HG03378 (cell line): Measurements from ENCODE around the gene HAUS8.

ENCODE experiments used
- ATAC-seq: cut with Tn5 transposase; IDR thresholded peaks from one replicate; pipeline ENCODE4 v1.9.1; 2021; ENCODE audit warnings: mild to moderate bottlenecking, moderate library complexity; ENCODE audit not compliant: unreplicated experiment

HAUS8 gene

DNA sequence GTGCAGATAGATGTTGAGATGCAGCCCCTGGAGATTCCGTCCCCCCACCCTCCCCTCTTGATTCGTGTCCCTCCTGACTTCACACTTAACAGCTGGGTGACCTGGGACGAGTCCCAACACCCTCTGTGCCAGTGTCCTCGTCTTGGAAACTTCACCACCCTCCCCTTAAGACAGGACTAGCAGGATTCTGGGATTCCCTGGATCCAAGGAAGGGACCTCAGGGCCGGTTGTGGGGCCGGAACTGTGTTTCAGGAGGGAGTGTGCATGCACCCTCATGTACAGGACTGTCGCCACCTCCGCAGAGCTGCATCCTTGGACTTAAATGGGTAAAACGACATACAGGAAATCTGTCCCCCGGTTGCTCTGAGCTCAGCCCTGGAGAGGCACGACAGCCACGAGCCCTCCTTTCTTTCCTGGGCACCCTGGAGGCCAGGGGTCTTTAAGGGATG, 1.3 kb upstream of the HAUS8 start:
- ATAC-seq = no peak

DNA sequence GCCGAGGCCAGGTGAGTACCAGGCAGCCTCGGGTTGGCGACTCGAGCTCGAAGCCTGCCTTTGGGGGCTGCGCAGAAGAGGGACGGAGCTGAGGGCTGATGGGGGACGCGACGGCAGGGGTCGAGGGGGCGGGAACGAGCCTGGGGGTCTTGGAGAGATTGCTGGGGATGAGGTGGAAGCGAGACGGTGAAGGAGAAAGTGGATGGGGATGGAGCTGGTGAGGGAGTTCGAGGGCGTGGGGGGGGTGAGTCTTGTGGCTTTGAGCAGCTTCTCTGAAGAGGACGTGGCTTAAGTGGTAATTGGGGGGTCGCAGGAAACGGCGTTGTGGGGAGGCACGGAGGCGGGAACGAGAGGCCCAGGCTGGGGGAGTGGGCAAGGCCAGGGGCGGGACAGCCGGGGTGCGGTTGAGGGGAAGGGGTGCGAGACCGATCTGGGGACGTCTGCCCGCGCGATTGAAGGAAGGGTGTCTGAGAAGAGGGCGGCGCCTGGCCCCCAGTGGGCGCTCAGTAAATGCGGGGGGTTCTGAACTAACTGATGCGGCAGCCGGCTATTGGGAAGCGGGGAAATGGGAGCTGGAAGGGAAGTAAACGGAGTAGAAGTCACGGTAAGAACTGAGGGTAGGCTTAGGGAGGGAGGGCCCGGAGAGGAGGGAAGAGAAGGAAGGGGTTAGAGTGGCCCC, 751 bp upstream of the HAUS8 start:
- ATAC-seq = no peak

DNA sequence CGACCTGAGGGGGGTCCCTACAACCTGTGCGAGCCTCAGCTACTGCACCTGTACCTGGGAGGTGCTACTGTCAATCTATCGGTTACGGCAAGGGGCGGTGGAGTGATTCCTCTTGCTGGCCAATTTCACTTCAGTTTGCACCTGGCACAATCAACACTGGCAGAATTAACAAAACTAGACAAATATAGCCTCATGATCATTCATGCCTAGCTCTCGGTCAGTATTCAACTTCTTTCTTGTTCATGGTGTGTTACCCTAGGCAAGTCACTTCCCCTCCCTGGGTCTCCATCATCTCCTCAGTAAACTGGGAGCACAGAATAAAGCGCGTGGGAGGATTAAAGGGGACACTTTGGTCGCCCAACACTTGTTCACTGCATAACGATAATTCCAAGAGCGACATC, 618 bp downstream of the HAUS8 start:
- ATAC-seq = peak; percentile 11

DNA sequence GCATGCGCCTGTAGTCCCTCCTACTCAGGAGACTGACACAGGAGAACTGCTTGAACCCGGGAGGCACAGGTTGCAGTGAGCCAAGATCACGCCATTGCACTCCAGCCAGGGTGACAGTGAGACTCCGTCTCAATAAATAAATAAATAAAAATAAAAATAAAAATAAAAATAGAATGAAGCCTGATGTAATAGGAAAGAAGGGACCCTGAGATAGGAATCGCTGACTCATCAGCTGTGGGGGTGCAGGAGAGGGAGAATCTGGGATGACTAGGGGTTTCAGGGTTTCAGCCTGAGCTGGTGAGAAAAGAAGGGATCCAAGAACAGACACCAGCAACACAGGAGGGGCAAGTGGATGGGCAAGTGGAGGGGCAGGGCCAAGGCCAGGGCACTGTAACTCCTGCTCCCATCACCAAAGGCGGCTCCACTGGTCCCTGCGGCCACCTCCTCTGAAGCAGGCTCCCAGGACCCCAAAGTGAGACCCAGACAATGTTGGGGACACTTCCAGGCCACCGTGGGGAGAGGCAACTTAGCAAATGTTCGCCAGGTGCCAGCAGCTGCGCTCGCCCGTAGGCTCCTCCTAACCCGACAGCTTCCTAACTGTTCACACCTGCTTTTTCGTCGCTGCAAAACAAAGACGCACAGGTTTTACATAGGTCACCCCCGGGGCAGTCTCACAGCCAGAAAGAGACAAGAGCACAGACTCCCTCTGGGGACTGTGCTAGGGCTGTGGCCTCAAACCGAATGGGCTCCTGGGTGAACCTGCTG, 1.2 kb downstream of the HAUS8 start:
- ATAC-seq = peak; percentile 16

DNA sequence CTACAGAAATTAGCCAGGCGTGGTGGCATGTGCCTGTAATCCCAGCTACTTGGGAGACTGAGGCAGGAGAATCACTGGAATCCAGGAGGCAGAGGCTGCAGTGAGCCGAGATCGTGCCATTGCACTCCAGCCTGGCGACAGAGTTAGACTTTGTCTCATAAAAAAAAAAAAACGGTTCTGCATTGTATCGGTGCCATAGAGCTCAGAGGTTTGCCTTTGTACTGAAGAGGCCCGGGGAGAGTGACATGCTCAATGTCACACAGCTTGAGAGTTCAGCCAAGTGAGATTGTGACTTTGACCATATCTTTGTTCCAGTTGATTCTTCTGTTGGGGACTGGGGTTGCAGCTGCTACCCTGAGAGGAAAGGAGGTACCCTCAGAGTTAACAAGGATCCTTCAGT, 4.3 kb downstream of the HAUS8 start:
- ATAC-seq = no peak

DNA sequence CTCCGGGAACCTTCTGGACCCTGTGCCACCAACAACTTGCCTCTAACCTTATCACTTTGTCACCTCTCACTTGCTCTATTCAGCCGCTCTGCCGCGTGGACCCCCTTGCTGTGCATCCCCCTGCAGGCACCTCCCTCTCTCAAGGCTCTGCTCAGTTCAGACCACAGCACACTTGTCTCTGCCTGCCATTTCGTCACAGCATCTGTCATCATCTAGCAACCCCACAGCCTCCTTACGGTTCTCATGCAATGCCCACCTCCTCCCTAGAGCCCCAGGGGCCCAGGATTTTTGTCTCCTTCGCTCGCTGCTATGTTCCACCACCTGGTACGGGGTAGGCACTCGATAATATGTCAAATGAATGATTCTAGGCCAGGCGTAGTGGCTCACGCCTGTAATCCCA, 4.8 kb downstream of the HAUS8 start:
- no peak for ATAC-seq

DNA sequence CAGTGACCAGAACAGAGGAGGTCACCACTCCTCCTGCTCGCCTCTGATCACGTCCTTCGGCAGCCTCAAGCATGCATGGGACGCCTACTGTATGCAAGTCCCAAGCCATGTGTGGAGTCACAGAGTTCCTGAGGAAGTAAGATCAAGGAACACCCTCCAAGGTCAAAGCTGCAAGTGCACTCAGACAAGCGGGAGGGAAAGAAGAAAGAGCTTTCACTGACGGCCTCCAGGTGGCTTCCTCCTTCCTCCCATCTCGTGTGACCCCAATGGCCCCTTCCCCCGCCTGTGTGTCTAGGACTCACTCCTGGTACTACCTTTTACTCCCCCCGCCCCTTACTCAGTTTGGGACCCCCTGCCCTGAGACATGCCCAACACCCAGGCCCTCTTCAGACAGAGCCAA, 6.1 kb downstream of the HAUS8 start:
- ATAC-seq = no peak

DNA sequence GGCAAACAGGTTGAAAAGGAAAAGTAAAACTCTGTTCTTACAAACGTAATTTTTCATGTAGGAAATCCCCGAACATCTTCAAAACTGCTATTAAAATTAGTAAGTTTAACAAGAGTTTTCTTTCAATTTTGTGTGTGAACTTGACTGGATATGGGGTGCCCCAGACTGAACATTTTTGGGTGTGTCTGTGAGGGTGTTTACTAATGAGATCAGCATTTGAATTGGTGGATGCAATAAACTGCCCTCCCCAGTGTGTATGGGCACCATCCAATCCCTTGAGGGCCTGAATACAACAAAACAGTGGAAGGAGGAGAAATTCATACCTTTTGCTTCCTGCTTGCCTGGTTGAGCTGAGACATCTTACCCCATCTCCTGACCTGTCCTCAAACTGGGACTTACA, 11.8 kb downstream of the HAUS8 start:
- ATAC-seq = no peak

DNA sequence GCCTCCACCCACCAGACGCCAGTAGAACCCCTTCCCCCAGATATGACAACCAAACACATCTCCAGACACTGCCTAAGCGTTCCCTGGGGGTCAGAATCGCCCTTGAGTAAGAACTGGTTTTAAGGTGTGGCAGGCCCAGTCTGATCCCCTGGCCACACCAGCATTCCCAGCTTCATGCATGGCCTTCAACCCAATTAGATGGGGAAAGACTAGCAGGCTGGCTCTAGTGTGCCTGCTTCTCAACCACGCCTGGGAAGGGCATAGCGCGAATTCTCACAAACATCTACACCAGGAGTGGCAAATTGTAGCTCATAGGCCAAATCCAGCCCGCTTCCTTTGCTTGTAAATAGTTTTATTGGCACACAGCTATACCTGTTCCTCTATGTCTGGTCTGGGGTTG, 13.6 kb downstream of the HAUS8 start:
- ATAC-seq = no peak

DNA sequence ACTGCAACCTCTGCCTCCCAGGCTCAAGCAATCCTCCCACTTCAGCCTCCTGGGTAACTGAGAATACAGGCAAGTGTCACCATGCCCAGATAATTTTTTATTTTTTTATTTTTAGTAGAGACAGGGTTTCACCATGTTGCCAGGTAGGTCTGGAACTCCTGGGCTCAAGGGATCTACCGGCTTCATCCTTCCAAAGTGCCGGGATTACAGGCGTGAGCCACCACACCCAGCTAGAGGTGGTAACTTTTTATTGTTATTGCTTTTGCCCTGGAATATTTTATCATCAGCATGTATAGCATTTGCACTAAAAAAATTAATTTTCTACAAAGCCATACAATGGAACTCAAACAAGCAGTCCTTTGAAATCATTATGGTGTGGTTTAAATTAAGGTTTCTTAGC, 14.0 kb downstream of the HAUS8 start:
- ATAC-seq = no peak

DNA sequence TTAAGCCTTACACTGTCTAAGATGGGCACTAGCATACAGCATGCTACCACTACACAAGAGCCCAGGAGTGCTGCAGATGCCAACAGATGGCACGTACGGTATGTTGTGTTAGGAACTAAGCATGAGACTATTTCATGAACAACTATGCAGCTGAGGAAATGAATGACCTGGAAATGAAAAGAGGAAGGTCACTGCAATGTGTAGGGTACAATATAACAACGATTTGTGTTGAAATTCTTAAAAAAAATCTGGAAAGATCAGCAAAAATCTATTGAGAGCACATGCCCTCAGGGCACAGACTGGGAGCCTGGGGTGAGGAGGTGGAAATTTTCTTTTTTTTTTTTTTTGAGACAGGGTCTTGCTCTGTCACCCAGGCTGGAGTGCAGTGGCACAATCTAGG, 14.4 kb downstream of the HAUS8 start:
- no peak for ATAC-seq

DNA sequence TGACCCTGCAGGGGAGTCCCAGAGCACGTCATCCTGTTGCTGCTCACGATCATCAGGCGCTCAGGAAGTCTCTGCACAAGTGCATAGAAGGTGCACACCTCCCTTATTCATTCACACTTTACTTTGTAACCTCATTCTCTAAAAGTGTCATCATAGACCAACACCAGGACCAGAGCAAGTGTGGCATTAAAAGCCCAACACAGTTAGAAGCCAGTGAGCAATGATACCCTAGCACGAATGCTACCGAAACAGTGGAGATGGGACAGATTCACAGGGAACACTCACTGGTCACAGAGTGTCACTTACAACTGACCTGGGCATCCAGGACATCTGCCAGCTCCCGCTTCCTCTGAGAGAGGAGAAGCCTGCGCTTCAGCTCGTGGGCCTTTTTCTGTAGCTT, 17.0 kb downstream of the HAUS8 start:
- ATAC-seq = no peak

DNA sequence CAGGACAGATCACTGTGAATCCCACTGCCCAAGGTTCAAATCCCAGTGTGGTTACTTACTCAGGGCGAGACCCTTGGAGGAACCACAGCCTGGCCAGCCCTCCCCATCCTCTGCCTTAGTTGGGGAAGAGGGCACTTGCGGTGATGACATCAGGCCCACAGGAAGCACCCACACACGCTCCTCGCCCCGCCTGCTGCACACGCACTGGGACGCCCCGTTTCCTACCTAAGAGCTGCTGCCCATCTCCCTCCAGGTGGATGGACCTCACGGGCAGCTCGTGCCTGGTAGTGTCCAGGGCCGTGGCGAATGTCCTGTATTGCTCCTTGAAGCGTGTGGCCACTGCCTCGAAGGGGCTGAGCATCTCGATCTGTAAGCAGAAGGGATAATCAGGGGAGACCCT, 19.6 kb downstream of the HAUS8 start:
- no peak for ATAC-seq

DNA sequence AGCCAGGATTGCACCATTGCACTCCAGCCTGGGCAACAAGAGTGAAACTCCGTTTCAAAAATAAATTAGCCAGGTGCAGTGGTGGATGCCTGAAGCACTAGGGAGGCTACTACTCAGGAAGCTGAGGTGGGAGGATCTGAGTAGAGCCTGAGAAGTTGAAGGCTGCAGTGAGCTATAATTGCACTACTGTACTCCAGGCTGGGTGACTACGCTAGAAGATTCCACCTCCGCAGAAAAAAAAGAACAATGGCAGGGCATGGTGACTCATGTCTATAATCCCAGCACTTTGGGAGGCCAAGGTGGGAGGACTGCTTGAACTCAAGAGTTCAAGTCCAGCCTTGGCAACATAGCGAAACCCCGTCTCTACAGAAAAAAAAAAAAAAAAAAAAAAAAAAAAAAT, 20.5 kb downstream of the HAUS8 start:
- ATAC-seq = no peak

DNA sequence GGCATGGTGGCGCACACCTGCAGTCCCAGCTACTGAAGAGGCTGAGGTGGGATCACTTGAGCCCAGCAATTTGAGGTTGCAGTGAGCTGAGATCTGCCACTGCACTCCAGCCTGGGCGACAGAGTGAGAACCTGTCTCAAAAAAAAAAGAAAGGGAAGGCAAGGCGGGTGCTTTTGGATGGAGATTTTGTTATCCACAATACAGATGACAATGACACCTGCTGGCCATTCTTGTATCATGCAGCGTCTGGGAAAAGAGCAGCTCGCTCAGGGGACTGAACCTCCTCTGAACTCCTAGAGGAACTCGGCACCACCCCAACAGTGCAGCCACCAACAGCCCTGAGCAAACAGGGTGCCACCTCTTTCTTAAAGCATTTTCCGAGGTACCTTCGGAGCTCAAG, 22.8 kb downstream of the HAUS8 start:
- ATAC-seq = no peak

DNA sequence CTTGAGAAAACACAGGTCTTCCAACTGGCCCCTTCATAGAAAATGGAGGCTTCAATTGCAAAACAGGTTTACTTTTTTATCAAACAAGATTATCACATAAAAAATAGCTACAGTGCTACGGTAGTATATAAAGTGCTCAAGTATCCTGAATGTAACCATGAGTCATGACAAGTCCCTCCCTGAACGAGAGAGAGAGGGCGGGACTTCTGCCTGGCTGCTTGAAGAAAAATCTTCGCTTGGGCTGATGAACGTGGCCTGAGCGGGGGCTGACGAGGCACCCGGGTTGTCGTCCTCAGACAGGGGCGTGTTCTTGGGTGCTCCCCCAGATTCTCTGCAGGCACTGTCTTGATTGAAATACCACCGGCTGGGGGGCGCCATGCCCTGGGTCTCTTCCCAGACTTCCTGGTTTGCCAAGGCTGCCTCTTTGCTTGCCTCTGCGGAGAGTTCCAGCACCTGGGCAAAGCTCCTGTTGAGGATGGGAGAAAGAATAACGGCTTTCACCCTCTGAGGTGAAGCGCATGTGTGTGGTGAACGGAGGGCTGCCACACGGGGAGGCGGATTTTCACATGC, 25.5 kb downstream of the HAUS8 start:
- no peak for ATAC-seq

DNA sequence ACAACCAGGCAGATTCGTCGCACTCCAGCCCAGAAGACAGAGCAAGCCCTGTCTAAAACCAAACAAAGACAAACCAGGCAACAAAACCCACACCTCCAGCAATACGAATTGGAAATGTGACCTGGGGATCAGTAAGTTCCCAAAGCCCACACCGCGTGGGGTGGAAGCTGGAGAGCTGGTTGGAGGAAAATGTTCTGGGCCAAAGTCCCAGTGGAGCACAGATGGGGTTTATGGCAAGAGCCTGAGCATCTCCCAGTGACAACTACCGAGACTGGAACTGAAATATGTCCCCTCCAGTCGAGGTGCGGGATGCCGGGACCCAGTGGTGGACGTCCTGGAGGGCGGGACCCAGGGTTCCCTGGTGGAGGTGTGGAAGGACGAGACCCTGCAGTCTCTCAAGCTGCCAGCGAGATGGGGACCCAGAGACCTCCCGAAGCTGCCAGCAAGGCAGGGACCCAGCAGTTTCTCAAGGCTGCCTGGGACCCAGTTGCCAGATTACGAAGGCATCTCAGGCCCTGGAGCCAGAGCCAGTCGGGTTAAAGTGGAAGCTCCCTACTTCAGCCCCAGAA, 26.3 kb downstream of the HAUS8 start:
- ATAC-seq = no peak

DNA sequence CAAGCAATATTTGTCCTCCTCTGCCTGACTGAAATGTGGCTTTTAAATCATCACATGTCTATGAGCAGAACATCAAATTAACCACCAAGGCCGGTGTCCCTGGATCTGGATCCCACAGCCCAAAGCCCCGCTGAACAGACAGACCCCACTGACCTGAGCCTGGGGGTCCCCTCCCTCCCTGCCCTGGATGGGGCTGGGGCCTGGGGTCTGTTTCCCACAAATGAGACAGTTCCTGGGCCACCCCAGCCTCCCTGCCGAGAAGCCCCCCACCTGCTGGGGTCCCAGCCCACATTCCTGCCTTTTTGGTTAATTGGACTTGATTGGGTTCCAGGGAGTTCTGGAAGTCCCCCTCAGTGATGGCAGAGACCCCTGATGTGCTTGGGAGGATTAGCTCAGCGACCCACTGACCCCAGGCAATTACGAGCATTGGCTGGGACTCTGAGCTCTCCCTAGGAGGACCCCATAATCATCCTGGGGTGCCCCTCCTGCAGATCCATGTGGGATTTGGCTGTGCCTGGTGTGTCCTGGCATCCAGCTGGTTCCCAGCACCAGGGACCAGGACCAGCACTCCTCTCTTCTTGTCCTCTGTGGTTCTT, 29.2 kb downstream of the HAUS8 start:
- ATAC-seq = no peak

DNA sequence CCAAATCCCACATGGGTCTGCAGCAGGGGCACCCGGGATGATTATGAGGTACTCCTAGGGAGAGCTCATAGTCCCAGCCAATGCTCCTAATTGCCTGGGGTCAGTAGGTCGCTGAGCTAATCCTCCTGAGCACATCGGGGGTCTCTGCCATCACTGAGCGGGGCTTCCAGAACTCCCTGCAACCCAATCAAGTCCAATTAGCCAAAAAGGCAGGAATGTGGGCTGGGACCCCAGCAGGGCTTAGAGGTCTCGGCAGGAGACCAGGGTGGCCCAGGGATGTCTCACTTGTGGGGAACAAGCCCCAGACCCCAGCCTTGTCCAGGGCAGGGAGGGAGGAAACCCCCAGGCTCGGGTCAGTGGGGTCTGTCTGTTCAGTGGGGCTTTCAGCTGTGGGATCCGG, 31.5 kb downstream of the HAUS8 start:
- no peak for ATAC-seq

DNA sequence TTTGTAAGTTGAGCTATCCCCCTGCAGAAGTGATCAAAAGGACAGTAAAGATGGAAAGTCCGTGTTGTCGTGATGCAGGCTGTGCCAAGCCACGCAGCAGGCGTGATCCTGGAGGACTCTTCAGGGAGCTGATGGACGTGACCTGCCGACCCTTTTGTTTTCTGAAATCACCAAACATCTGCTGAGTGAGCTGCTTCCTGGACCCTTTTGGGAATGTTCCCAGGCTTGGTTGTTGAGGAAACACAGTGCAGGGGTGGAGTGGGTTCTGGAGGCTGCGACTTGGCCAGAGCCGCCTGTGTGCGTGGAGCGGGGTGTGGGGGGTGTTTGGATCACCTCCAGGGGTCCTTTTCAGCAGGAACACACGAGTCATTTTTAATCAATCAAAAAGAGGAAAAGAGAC, 33.3 kb downstream of the HAUS8 start:
- ATAC-seq = no peak

DNA sequence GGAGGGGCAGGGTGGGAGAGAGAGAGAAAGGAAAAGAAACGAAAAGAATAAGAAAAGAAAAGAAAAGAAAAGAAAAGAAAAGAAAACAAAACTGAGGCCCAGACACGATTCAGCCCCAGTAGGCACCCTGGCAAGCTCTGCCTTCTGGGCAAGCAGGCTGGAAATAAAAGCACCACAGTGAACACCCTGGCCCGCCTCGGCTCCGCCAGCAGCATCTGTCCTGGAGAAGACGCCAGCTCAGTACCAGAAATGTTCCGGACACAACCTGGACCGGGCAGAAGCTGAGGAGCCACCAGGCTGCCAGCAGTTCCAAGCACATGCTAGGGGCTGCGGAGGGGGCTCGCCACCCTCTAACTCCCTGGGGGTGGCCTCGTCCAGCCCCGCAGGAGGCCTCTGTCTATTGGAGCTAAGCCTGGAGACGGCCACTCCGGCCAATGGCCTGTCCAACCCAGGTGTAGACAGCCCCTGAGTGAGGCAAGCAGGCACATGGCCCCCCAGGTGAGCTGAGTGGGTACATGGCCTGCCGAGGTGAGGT, 37.2 kb downstream of the HAUS8 start:
- no peak for ATAC-seq
